Neutrophil (primary cell): ENCODE results near the gene CDAN1.

Experiments used
- H3K27ac ChIP-seq: fragments of 200-600 bp; sonication (generic); 2 replicates; pipeline ENCODE4 v1.5.1; 2016; ENCODE audit warnings: mild to moderate bottlenecking, moderate library complexity
- H3K27me3 ChIP-seq: fragments of 200-600 bp; sonication (generic); 2 replicates; pipeline ENCODE4 v1.6.0; 2016; ENCODE audit warnings: mild to moderate bottlenecking
- H3K36me3 ChIP-seq: fragments of 200-600 bp; sonication (generic); 2 replicates; pipeline ENCODE4 v1.5.1; 2017
- H3K4me1 ChIP-seq, 2 experiments: fragments of 200-600 bp in 1 of 2; sonication (generic) in 1 of 2; 1 replicate in 1 of 2; 2 replicates in 1 of 2; pipeline versions ENCODE4 v1.5.1 to v1.6.1; 2013 to 2016; ENCODE audit warnings: low read depth in 1 of 2, low read length in 1 of 2, mild to moderate bottlenecking in 1 of 2, moderate library complexity in 1 of 2; ENCODE audit not compliant: control insufficient read depth in 1 of 2, insufficient read depth in 1 of 2
- H3K4me3 ChIP-seq, 2 experiments: fragments of 200-600 bp in 1 of 2; sonication (generic) in 1 of 2; 1 replicate in 1 of 2; 2 replicates in 1 of 2; pipeline ENCODE4 v1.5.1; 2013 to 2016; ENCODE audit warnings: low read depth in 1 of 2, low read length in 1 of 2, mild to moderate bottlenecking in 1 of 2, moderate library complexity in 1 of 2
- H3K9me3 ChIP-seq: fragments of 200-600 bp; sonication (generic); 2 replicates; pipeline ENCODE4 v1.5.1; 2016
- CTCF ChIP-seq: fragments of 200-600 bp; sonication (generic); IDR thresholded peaks from 2 replicates; pipeline ENCODE4 v1.5.1; 2016; ENCODE audit warnings: antibody characterized with exemption

Gene CDAN1

GRCh38 chr15:42695527-42696071, 41.3 kb downstream of the CDAN1 start:
- Histone ChIP-seq H3K27me3 (no peaks in the 10 kb centered on the region), H3K36me3 (no peaks in the 10 kb centered on the region), H3K4me1 (no peaks in the 10 kb centered on the region), H3K4me3 (no peak overlapping the region), H3K27ac (no peak overlapping the region), H3K9me3 (no peaks in the 10 kb centered on the region)
- TF ChIP-seq CTCF: no peak

DNA sequence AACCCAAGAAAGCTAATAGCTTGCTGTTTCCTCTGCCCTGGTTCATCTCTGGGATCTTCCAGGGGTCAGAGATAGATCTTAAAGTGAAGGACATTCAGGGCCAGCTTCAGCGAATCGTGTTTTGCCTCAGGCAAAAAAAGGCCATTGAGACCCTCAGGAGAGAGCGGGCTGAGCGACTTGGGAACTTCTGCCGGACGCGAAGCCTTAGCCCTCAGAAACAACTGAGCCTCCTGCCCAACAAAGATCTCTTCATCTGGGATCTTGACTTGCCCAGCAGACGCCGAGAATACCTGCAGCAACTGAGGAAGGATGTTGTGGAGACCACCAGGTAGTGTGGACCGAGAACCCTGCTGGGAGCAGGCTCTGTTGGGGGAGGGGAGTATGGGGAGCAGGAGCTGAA, 42.5 kb downstream of the CDAN1 start:
- no peak overlapping the region for H3K4me3 ChIP-seq
- no peak for TF ChIP-seq CTCF
- H3K27me3 ChIP-seq: no peaks in the 10 kb centered on the region
- no peaks in the 10 kb centered on the region for H3K9me3 ChIP-seq
- H3K36me3 ChIP-seq: no peaks in the 10 kb centered on the region
- H3K27ac ChIP-seq: no peak overlapping the region
- no peaks in the 10 kb centered on the region for H3K4me1 ChIP-seq

DNA sequence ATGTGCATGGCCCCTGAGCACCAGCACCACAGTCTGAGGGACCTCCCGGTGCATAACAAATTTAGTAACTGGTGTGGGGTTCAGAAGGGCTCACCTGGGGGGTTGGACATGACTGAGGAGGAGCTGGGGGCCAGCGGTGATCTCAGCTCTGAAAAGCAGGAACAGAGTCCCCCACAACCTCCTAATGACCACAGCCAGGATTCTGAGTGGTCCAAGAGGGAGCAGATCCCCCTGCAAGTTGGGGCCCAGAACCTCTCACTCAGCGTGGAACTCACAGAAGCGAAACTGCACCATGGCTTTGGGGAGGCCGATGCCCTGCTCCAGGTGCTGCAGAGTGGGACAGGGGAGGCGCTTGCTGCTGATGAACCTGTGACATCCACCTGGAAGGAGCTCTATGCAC, 43.0 kb downstream of the CDAN1 start:
- no peaks in the 10 kb centered on the region for H3K27me3 ChIP-seq
- H3K4me1 ChIP-seq: no peaks in the 10 kb centered on the region
- TF ChIP-seq CTCF: no peak
- H3K4me3 ChIP-seq: no peak overlapping the region
- no peaks in the 10 kb centered on the region for H3K36me3 ChIP-seq
- H3K9me3 ChIP-seq: no peaks in the 10 kb centered on the region
- H3K27ac ChIP-seq: no peak overlapping the region

GRCh38 chr15:42693496-42693895, 43.4 kb downstream of the CDAN1 start:
- Histone ChIP-seq H3K9me3 (no peaks in the 10 kb centered on the region), H3K27ac (no peak overlapping the region), H3K4me3 (no peak overlapping the region), H3K4me1 (no peaks in the 10 kb centered on the region), H3K36me3 (no peaks in the 10 kb centered on the region), H3K27me3 (no peaks in the 10 kb centered on the region)
- TF ChIP-seq CTCF: no peak

- Histone ChIP-seq H3K4me1 (no peaks in the 10 kb centered on the region), H3K27me3 (no peaks in the 10 kb centered on the region), H3K36me3 (no peaks in the 10 kb centered on the region), H3K27ac (no peak overlapping the region), H3K9me3 (no peaks in the 10 kb centered on the region), H3K4me3 (no peak overlapping the region)
- no peak for TF ChIP-seq CTCF
Observed at GRCh38 chr15:42692997-42693396, 43.9 kb downstream of the CDAN1 start.

DNA sequence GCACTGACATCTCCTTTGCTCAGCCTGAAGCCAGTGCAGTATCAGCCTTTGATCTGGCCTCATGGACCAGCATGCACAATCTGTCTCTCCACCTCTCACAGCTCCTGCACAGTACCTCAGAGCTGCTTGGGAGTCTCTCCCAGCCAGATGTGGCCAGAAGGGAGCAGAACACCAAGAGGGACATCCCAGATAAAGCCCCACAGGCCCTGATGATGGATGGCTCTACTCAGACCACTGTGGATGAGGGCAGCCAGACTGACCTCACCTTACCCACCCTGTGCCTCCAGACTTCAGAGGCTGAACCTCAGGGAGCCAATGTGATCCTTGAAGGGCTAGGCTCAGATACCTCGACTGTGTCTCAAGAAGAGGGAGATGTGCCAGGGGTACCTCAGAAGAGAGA, 44.4 kb downstream of the CDAN1 start:
- Histone ChIP-seq H3K4me3 (no peak overlapping the region), H3K4me1 (no peaks in the 10 kb centered on the region), H3K36me3 (no peaks in the 10 kb centered on the region), H3K27me3 (no peaks in the 10 kb centered on the region), H3K9me3 (no peaks in the 10 kb centered on the region), H3K27ac (no peak overlapping the region)
- TF ChIP-seq CTCF: no peak
